GM12875 (cell line): ENCODE data around the gene ADRA1B.

Experiments used
- H3K4me3 ChIP-seq: one replicate; pipeline ENCODE4 v1.5.1; 2011; ENCODE audit warnings: low read depth, low read length, control low read depth
- TF ChIP-seq, protein P1 (sequence below): IDR thresholded peaks from 2 replicates; pipeline ENCODE4 v1.5.1; 2011; ENCODE audit warnings: low read depth, mild to moderate bottlenecking, control low read depth, inconsistent platforms, low read length, moderate library complexity, borderline replicate concordance; ENCODE audit not compliant: insufficient read depth

Gene ADRA1B

DNA sequence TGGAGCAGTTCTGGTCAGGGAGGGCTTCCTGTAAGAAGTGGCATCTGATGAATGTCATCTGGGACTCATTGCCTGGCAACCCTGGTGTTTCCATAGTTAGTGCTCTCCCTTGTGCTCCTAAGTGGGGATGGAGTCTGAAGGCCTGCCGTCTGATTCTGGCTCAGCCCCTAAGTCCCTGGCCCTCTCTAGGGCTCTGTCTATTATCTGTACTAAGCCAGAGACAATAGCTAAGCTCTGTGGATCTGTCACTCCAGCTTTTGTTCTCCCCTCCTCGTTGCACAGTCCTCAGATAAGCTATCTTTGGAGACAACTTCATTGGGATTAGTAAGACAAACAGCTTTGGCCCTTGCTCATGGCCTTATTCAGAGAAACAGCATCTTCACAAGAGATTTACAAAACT is 62.1 kb downstream of the ADRA1B start:
- TF ChIP-seq, protein P1, sequence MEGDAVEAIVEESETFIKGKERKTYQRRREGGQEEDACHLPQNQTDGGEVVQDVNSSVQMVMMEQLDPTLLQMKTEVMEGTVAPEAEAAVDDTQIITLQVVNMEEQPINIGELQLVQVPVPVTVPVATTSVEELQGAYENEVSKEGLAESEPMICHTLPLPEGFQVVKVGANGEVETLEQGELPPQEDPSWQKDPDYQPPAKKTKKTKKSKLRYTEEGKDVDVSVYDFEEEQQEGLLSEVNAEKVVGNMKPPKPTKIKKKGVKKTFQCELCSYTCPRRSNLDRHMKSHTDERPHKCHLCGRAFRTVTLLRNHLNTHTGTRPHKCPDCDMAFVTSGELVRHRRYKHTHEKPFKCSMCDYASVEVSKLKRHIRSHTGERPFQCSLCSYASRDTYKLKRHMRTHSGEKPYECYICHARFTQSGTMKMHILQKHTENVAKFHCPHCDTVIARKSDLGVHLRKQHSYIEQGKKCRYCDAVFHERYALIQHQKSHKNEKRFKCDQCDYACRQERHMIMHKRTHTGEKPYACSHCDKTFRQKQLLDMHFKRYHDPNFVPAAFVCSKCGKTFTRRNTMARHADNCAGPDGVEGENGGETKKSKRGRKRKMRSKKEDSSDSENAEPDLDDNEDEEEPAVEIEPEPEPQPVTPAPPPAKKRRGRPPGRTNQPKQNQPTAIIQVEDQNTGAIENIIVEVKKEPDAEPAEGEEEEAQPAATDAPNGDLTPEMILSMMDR: no peak
- H3K4me3 ChIP-seq: no peak overlapping the region

DNA sequence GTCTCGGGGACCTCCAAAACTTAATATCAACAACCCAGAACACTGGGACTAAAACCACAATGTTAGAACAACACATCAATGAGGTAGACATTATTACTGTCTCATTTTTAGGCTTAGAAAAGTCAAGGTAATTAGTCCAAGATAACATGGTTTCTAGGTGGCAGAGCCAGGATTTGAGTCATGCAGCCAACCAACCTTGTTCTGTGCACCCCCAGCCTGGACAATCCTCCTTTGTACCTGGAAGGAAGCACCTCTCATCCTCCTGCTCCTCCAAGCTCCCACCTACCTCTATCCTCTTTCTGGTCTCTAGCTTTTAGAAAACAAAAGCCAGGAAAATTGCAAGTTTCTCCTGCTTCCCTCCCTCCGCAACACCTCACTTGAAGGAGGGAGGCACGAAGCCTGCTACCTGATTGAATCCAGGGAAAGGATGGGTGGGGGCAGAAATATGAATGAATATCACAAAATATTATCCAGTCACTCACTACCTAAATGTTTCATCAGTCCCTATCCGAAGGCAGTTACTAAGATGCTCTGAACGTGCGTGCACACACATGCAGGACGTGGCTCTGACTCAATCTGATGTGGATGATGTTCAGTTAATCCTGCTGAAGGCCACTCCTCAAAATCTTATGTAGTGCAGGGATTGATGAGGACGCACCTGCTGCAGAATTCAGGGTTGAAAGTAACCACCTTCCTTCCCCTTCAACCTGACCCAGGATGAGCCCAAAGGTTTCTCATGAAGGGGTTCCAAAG is 66.3 kb downstream of the ADRA1B start:
- H3K4me3 ChIP-seq: no peak overlapping the region
- TF ChIP-seq, protein P1: no peak

DNA sequence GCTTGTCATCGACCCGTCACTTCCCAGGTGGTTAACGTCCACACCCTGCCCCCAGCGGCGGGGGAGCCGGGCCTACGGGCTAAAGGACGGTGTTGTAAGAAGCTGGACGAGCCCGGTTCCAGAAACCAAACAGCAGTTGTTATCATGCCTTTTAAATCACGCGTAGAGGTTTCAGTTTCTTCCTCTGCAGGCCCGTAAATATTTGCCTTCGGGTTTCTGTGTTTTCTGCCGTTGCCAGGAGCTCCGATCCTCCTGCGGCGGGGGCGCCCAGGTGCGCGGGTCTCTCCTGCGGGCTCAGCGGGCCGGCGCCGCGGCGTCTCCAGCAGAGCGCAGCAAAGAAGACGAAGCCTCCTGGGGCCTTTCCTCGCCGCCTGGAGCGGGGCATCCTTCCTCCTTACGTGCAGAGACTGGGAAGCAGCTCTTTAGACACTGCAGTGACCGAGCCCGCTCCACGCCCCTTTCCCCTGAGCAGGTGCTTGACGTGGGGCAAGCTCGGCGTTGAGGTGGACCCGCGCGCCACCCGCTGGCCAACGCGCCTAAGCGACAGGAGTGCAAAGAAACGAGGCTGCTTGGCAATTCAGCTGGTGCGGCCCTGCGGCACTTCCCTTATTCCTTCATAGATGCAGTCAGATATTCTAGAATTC is 70.9 kb downstream of the ADRA1B start:
- peak overlapping the region; percentile 40 for H3K4me3 ChIP-seq
- TF ChIP-seq, protein P1: peak; percentile 82

DNA sequence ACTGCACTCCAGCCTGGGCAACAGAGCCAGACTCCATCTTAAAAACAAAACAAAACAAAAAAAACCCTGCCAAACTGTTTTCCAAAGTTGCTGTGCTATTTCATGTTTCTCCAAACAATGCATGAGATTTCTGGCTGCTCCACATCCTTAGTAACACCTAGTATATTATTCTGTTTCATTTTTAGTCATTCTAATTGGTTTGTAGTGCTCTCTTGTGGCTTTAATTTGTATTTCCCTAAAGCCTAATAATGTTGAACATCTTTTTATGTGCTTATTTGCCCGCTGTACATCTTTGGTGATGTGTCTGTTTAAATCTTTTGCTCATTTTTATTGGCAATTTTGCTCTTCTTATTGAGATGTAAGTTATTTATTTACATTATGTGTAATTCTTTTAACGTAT is 74.2 kb downstream of the ADRA1B start:
- TF ChIP-seq, protein P1: no peak
- H3K4me3 ChIP-seq: no peak overlapping the region

DNA sequence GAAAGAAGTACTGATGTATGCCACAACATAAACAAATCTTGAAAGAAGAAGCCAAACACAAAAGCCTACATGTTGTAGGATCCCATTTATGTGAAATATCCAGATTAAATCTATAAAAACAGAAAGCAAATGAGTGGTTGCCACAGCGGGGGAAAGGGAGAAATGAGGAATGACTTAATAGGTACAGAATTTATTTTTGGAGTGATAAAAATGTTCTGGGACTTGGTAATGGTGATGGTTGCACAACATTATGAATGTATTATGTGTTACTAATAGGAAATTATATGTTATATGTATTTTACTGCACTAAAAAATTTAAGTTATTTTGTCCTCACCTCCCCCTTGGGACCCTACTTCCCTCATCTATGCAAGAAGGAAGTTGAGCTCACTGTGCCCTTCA is 76.3 kb downstream of the ADRA1B start:
- no peak overlapping the region for H3K4me3 ChIP-seq
- TF ChIP-seq, protein P1: no peak

DNA sequence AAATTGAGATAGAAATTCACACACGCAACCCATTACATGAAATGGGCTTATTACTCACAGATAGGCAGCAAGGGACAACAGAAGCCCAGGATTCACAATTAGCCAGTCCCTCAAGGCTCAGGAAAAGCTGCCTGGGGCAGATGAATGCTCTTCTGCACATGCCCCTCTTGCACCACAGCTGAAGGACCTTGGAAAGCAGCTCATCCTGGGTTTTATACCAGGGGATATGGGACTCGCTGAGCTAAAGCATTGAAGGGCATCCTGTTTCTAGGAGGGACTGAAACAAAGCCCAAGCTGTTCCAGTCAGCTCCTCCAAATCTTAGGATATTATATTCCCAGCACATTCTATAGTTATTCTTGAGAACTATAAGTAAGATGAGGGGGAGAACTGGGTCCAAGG is 76.9 kb downstream of the ADRA1B start:
- TF ChIP-seq, protein P1: no peak
- no peak overlapping the region for H3K4me3 ChIP-seq

DNA sequence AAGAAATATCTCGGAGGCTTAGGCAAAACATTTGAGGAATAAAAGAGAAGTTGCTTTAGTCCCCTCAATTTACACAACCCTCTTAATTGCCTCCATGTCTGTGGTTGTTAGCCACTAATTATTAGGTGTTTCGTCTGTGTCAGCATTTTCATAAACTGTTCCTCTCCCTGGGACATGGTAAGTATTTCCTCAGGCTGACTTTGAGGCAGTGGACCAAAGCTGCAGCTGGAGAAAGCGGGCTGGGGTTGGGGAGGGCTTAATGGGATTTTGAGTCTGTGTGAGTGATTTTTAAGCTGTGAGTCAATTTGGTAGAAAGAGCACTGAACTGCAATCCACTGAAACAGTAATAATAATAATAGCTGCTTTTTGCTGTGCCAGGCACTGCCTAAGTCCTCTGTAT is 79.6 kb downstream of the ADRA1B start:
- no peak overlapping the region for H3K4me3 ChIP-seq
- TF ChIP-seq, protein P1: no peak
